SK-N-SH (cell line): ENCODE data around the gene SLC22A6.

Source experiments
- CHD2 ChIP-seq: fragments of 150-350 bp; IDR thresholded peaks from 2 replicates; pipeline ENCODE4 v1.6.1; 2018; ENCODE audit warnings: low read length; ENCODE audit not compliant: partially characterized antibody
- MXI1 ChIP-seq: IDR thresholded peaks from 2 replicates; pipeline ENCODE4 v1.6.1; 2012; ENCODE audit warnings: mild to moderate bottlenecking, low read depth, low read length, improper control_type of control experiment
- NFIC ChIP-seq: IDR thresholded peaks from 2 replicates; pipeline ENCODE4 v1.4.0; 2012; ENCODE audit warnings: borderline replicate concordance
- NRF1 ChIP-seq: IDR thresholded peaks from 2 replicates; pipeline ENCODE4 v1.6.1; 2012; ENCODE audit warnings: low read depth, mild to moderate bottlenecking, low read length
- POLR2AphosphoS5 ChIP-seq: IDR thresholded peaks from 2 replicates; pipeline ENCODE4 v1.6.1; 2012; ENCODE audit warnings: low read depth, low read length
- REST ChIP-seq: IDR thresholded peaks from 2 replicates; pipeline ENCODE4 v1.6.1; 2012; ENCODE audit warnings: mild to moderate bottlenecking, low read depth, low read length, moderate library complexity
- RXRA ChIP-seq: IDR thresholded peaks from 2 replicates; pipeline ENCODE4 v1.4.0; 2012; ENCODE audit warnings: low read depth, mild to moderate bottlenecking, borderline replicate concordance
- SMC3 ChIP-seq: IDR thresholded peaks from 2 replicates; pipeline ENCODE4 v1.6.1; 2012; ENCODE audit warnings: low read depth, low read length, improper control_type of control experiment
- TAF1 ChIP-seq: IDR thresholded peaks from 2 replicates; pipeline ENCODE4 v1.6.1; 2012; ENCODE audit warnings: low read depth, mild to moderate bottlenecking, low read length, moderate library complexity, borderline replicate concordance
- YY1 ChIP-seq: IDR thresholded peaks from 2 replicates; pipeline ENCODE4 v1.4.0; 2012; ENCODE audit warnings: low read depth, mild to moderate bottlenecking
- TF ChIP-seq, protein P1 (sequence below): fragments of 200-600 bp; sonication (generic); IDR thresholded peaks from 2 replicates; pipeline ENCODE4 v1.6.1; 2017; ENCODE audit warnings: antibody characterized with exemption, mild to moderate bottlenecking, moderate library complexity

DNA sequence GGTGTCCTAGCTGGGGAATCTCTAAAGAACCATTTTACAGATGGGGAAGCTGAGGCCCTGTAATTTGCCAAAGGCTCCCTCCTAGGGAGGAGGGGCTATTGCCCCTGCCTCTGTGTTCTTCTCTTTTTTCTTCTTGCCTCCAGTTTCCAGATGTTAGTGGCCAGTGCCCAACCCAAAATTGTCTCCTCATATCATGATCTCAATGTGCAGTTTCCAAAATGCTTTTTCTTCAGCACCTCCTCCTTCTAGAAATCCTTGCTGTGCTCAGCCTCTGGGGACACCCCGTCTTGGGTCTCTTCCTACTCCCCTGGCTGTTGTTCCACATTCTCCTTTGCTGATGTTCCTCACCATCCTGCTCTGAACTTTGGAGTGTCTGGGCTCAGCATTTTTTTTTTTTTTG lies 54.1 kb downstream of the SLC22A6 start:
- TF ChIP-seq TAF1 (no peak), POLR2AphosphoS5 (no peak), NFIC (no peak), NRF1 (no peak), REST (no peak), CHD2 (no peak), RXRA (no peak), MXI1 (no peak), SMC3 (no peak), YY1 (no peak)
- TF ChIP-seq, protein P1, sequence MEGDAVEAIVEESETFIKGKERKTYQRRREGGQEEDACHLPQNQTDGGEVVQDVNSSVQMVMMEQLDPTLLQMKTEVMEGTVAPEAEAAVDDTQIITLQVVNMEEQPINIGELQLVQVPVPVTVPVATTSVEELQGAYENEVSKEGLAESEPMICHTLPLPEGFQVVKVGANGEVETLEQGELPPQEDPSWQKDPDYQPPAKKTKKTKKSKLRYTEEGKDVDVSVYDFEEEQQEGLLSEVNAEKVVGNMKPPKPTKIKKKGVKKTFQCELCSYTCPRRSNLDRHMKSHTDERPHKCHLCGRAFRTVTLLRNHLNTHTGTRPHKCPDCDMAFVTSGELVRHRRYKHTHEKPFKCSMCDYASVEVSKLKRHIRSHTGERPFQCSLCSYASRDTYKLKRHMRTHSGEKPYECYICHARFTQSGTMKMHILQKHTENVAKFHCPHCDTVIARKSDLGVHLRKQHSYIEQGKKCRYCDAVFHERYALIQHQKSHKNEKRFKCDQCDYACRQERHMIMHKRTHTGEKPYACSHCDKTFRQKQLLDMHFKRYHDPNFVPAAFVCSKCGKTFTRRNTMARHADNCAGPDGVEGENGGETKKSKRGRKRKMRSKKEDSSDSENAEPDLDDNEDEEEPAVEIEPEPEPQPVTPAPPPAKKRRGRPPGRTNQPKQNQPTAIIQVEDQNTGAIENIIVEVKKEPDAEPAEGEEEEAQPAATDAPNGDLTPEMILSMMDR = no peak
